Measurements from ENCODE around the gene OSBPL1A. TPM values are rescaled to one million over a fixed set of nuclear protein-coding genes. Genes with fewer than 3 reads are reported as not detected.
A peak's percentile ranks its signal among the peaks of the same experiment; 100 is the strongest.

OSBPL1A gene
- total RNA-seq, 1 donor from 2014 or later: 16.4 TPM

GRCh38 chr18:24176727-24177416 lies 220.8 kb downstream of the OSBPL1A start:
- Mint-ChIP-seq H3K36me3 (ENCODE audit: low read depth, unreplicated experiment) (no peaks in the 10 kb centered on the region), H3K4me1 (ENCODE audit: unreplicated experiment) (peaks cover 12% of the 10 kb centered on the region), H3K27me3 (ENCODE audit: unreplicated experiment) (no peaks in the 10 kb centered on the region), H3K9me3 (ENCODE audit: unreplicated experiment) (no peaks in the 10 kb centered on the region), H3K27ac (ENCODE audit: unreplicated experiment) (peak overlapping the region; percentile 27), H3K4me3 (ENCODE audit: unreplicated experiment) (no peak overlapping the region)
- peak; percentile 73 for DNase-seq (ENCODE audit: low spot score)
- peak; percentile 69 for TF ChIP-seq CTCF (IDR thresholded peaks at IDR 0.05; ENCODE audit: unreplicated experiment)

- Mint-ChIP-seq H3K36me3 (ENCODE audit: low read depth, unreplicated experiment) (no peaks in the 10 kb centered on the region), H3K27ac (ENCODE audit: unreplicated experiment) (no peak overlapping the region), H3K4me3 (ENCODE audit: unreplicated experiment) (no peak overlapping the region), H3K27me3 (ENCODE audit: unreplicated experiment) (no peaks in the 10 kb centered on the region), H3K4me1 (ENCODE audit: unreplicated experiment) (peaks cover 19% of the 10 kb centered on the region), H3K9me3 (ENCODE audit: unreplicated experiment) (no peaks in the 10 kb centered on the region)
- TF ChIP-seq CTCF (IDR thresholded peaks at IDR 0.05; ENCODE audit: unreplicated experiment): no peak
- no peak for DNase-seq (ENCODE audit: low spot score)
Observed at GRCh38 chr18:24173997-24174396, 223.6 kb downstream of the OSBPL1A start.

GRCh38 chr18:24170360-24170759 lies 227.3 kb downstream of the OSBPL1A start:
- Mint-ChIP-seq H3K27ac (ENCODE audit: unreplicated experiment) (no peak overlapping the region), H3K4me3 (ENCODE audit: unreplicated experiment) (no peak overlapping the region), H3K4me1 (ENCODE audit: unreplicated experiment) (peaks cover 12% of the 10 kb centered on the region), H3K36me3 (ENCODE audit: low read depth, unreplicated experiment) (no peaks in the 10 kb centered on the region), H3K9me3 (ENCODE audit: unreplicated experiment) (no peaks in the 10 kb centered on the region), H3K27me3 (ENCODE audit: unreplicated experiment) (no peaks in the 10 kb centered on the region)
- no peak for TF ChIP-seq CTCF (IDR thresholded peaks at IDR 0.05; ENCODE audit: unreplicated experiment)
- DNase-seq (ENCODE audit: low spot score): no peak

GRCh38 chr18:24168496-24168895 lies 229.1 kb downstream of the OSBPL1A start:
- Mint-ChIP-seq H3K4me1 (ENCODE audit: unreplicated experiment) (peaks cover 12% of the 10 kb centered on the region), H3K27me3 (ENCODE audit: unreplicated experiment) (no peaks in the 10 kb centered on the region), H3K9me3 (ENCODE audit: unreplicated experiment) (no peaks in the 10 kb centered on the region), H3K36me3 (ENCODE audit: low read depth, unreplicated experiment) (no peaks in the 10 kb centered on the region), H3K27ac (ENCODE audit: unreplicated experiment) (peak overlapping the region; percentile 16), H3K4me3 (ENCODE audit: unreplicated experiment) (no peak overlapping the region)
- TF ChIP-seq CTCF (IDR thresholded peaks at IDR 0.05; ENCODE audit: unreplicated experiment): no peak
- no peak for DNase-seq (ENCODE audit: low spot score)

- Mint-ChIP-seq H3K4me1 (ENCODE audit: unreplicated experiment) (no peaks in the 10 kb centered on the region), H3K9me3 (ENCODE audit: unreplicated experiment) (no peaks in the 10 kb centered on the region), H3K27me3 (ENCODE audit: unreplicated experiment) (no peaks in the 10 kb centered on the region), H3K4me3 (ENCODE audit: unreplicated experiment) (no peak overlapping the region), H3K27ac (ENCODE audit: unreplicated experiment) (no peak overlapping the region), H3K36me3 (ENCODE audit: low read depth, unreplicated experiment) (no peaks in the 10 kb centered on the region)
- TF ChIP-seq CTCF (IDR thresholded peaks at IDR 0.05; ENCODE audit: unreplicated experiment): no peak
- no peak for DNase-seq (ENCODE audit: low spot score)
Observed at GRCh38 chr18:24161304-24161703, 236.3 kb downstream of the OSBPL1A start.

Measured in endothelial cell (in vitro differentiated cells).